DND-41 (cell line): Measurements from ENCODE around the gene SUPT3H.

Source experiments
- ATAC-seq: fragments of 200-7000 bp; cut with Tn5 transposase; 3 replicates; pipeline ENCODE4 v1.9.1; 2021; ENCODE audit warnings: low read depth; ENCODE audit not compliant: insufficient read depth
- DNase-seq: peaks from one replicate; pipeline ENCODE4 v3.0.0-alpha.2; 2020
- H2AFZ ChIP-seq: 2 replicates; pipeline ENCODE4 v1.6.0; 2012; ENCODE audit warnings: low read depth, low read length
- H3K27ac ChIP-seq: 2 replicates; pipeline ENCODE4 v1.5.1; 2012; ENCODE audit warnings: low read length, inconsistent platforms
- H3K27me3 ChIP-seq: fragments of 200-600 bp; sonication (generic); 2 replicates; pipeline ENCODE4 v1.6.0; 2012; ENCODE audit warnings: low read length, mild to moderate bottlenecking, inconsistent platforms; ENCODE audit not compliant: insufficient read depth, poor library complexity
- H3K36me3 ChIP-seq: 2 replicates; pipeline ENCODE4 v1.5.1; 2012; ENCODE audit warnings: low read length, inconsistent platforms; ENCODE audit not compliant: insufficient read depth
- H3K4me1 ChIP-seq: 2 replicates; pipeline ENCODE4 v1.5.1; 2012; ENCODE audit warnings: mild to moderate bottlenecking, low read length; ENCODE audit not compliant: insufficient read depth
- H3K4me2 ChIP-seq: 2 replicates; pipeline ENCODE4 v1.6.0; 2012; ENCODE audit warnings: mild to moderate bottlenecking, moderate library complexity, low read length, inconsistent platforms; ENCODE audit not compliant: insufficient read depth
- H3K4me3 ChIP-seq, 2 experiments: fragments of 200-600 bp in 1 of 2; shearing (Covaris generic) in 1 of 2; 2 replicates each; pipeline ENCODE4 v1.5.1; 2012 to 2016; ENCODE audit warnings: inconsistent platforms in 2 of 2, low read length in 2 of 2, mild to moderate bottlenecking in 2 of 2, low read depth in 1 of 2, moderate library complexity in 1 of 2
- H3K79me2 ChIP-seq: 2 replicates; pipeline ENCODE4 v1.6.0; 2012; ENCODE audit warnings: low read length, inconsistent platforms; ENCODE audit not compliant: insufficient read depth
- H3K9ac ChIP-seq: 2 replicates; pipeline ENCODE4 v1.6.0; 2012; ENCODE audit warnings: low read depth, mild to moderate bottlenecking, inconsistent platforms, low read length, moderate library complexity
- H3K9me3 ChIP-seq: 2 replicates; pipeline ENCODE4 v1.5.1; 2012; ENCODE audit warnings: low read length, moderate library complexity, mild to moderate bottlenecking, inconsistent platforms; ENCODE audit not compliant: insufficient read depth, severe bottlenecking
- H4K20me1 ChIP-seq: 2 replicates; pipeline ENCODE4 v1.6.0; 2012; ENCODE audit warnings: low read length; ENCODE audit not compliant: insufficient read depth
- EZH2 ChIP-seq: IDR thresholded peaks from 3 replicates; pipeline ENCODE4 v1.6.1; 2012; ENCODE audit warnings: borderline replicate concordance, low read depth, mild to moderate bottlenecking, moderate library complexity, low read length, inconsistent platforms; ENCODE audit not compliant: severe bottlenecking
- TF ChIP-seq, protein P1 (sequence below): IDR thresholded peaks from 2 replicates; pipeline ENCODE4 v1.5.1; 2012; ENCODE audit warnings: borderline replicate concordance, low read length, moderate library complexity, mild to moderate bottlenecking; ENCODE audit not compliant: poor library complexity, severe bottlenecking; ENCODE audit errors: extremely low read depth

SUPT3H gene

DNA sequence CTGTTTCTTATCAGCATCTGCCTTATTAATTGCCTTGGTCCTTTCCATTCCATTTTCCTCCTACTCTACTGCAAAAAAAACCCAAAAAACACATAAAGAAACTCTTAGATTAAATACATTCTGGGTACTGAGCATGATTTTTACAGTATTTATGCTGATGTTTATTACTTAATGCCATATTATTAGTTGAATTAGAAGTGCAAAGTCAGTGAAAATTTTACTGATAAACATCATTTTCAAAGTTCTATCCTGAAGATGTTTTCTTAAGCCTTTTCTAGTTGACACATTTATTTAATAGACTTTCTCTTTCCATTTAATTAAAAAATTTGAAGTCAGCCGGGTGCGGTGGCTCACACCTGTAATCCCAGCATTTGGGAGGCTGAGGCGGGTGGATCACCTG lies 285.6 kb downstream of the SUPT3H start:
- Histone ChIP-seq H3K4me2 (no peak overlapping the region), H3K9ac (no peak overlapping the region), H3K4me3 (no peak overlapping the region), H3K27ac (no peak overlapping the region), H3K4me1 (no peaks in the 10 kb centered on the region), H3K9me3 (no peaks in the 10 kb centered on the region), H4K20me1 (no peaks in the 10 kb centered on the region), H3K36me3 (no peaks in the 10 kb centered on the region), H2AFZ (no peak overlapping the region), H3K27me3 (no peaks in the 10 kb centered on the region), H3K79me2 (no peaks in the 10 kb centered on the region)
- TF ChIP-seq EZH2 = no peak
- TF ChIP-seq, protein P1, sequence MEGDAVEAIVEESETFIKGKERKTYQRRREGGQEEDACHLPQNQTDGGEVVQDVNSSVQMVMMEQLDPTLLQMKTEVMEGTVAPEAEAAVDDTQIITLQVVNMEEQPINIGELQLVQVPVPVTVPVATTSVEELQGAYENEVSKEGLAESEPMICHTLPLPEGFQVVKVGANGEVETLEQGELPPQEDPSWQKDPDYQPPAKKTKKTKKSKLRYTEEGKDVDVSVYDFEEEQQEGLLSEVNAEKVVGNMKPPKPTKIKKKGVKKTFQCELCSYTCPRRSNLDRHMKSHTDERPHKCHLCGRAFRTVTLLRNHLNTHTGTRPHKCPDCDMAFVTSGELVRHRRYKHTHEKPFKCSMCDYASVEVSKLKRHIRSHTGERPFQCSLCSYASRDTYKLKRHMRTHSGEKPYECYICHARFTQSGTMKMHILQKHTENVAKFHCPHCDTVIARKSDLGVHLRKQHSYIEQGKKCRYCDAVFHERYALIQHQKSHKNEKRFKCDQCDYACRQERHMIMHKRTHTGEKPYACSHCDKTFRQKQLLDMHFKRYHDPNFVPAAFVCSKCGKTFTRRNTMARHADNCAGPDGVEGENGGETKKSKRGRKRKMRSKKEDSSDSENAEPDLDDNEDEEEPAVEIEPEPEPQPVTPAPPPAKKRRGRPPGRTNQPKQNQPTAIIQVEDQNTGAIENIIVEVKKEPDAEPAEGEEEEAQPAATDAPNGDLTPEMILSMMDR = no peak
- ATAC-seq (no peak), DNase-seq (no peak)

DNA sequence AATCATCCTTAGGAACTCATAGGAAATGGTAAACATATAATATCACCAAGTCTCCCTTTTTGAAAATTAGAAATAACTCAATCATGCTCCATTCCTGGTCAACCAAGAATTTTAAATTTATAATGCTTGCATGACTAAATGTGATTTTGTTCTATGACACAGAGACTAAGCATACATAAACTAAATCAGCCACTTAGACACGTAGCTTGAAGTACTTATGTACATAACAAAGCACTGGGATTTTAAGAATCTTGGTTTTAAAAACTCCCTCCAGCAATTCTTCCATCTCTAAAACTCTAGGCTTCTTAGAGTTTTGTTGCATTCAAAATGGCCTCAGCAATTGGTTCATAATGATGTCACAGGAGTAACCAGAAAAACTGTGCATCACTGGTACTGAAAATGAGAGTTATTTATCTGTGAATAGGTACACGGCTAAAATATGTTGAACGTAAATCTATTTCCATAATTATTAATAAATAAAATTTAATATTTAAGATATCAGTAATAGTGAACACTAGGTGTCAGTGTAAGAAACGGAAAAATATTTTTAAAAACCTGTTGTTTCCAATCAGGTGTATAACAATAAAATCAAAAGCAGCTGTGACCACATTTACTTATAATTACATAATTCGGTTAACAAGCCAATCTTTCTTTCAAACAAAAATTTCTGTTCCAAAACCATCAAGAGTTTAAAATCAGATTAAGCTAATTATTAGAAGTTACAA lies 291.2 kb downstream of the SUPT3H start:
- ATAC-seq = no peak
- Histone ChIP-seq H3K4me3 (no peak overlapping the region), H3K4me1 (0 out of 2 replicates have a peak, but pooled peaks cover 6% of the 10 kb centered on the region), H3K36me3 (no peaks in the 10 kb centered on the region), H3K4me2 (no peak overlapping the region), H3K27ac (no peak overlapping the region), H3K27me3 (no peaks in the 10 kb centered on the region), H3K79me2 (no peaks in the 10 kb centered on the region), H3K9me3 (no peaks in the 10 kb centered on the region), H3K9ac (no peak overlapping the region), H2AFZ (no peak overlapping the region), H4K20me1 (no peaks in the 10 kb centered on the region)
- no peak for TF ChIP-seq EZH2
- TF ChIP-seq, protein P1 = no peak
- DNase-seq = no peak

DNA sequence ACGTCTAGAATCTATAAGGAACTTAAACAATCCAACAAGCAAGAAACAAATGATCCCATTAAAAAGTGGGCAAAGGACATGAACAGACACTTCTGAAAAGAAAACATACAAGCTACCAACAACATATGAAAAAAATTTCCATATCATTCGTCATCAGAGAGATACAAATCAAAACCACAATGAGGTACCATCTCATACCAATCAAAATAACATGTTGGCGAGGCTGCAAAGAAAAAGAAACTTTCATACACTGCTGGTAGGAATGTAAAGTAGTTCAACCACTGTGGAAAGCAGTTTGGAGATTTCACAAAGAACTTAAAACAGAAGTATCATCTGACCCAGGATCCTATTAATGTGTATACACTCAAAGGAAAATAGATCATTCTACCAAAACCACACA lies 293.5 kb downstream of the SUPT3H start:
- H3K27me3 ChIP-seq = no peaks in the 10 kb centered on the region
- H3K4me3 ChIP-seq = no peak overlapping the region
- H3K4me2 ChIP-seq = no peak overlapping the region
- no peak for TF ChIP-seq EZH2
- TF ChIP-seq, protein P1 = no peak
- ATAC-seq = no peak
- DNase-seq = no peak
- H3K36me3 ChIP-seq = no peaks in the 10 kb centered on the region
- no peaks in the 10 kb centered on the region for H3K79me2 ChIP-seq
- no peaks in the 10 kb centered on the region for H4K20me1 ChIP-seq
- H3K9me3 ChIP-seq = peaks cover 3% of the 10 kb centered on the region
- 0 out of 2 replicates have a peak, but pooled peaks cover 6% of the 10 kb centered on the region for H3K4me1 ChIP-seq
- H2AFZ ChIP-seq = no peak overlapping the region
- H3K9ac ChIP-seq = no peak overlapping the region
- no peak overlapping the region for H3K27ac ChIP-seq
